Gastrocnemius medialis (tissue), 4 donors: Measurements from ENCODE around the gene PCDH9. TPM values are rescaled to one million over a fixed set of nuclear protein-coding genes. Genes with fewer than 3 reads are reported as not detected.

ENCODE experiments used
- ATAC-seq, 2 donors: fragments of 150-250 bp; one replicate each; pipeline ENCODE4 v1.9.1; 2016
- DNase-seq, 2 donors: peaks; one replicate each; pipeline ENCODE4 v3.0.0-alpha.2; 2019
- H3K27ac ChIP-seq, 4 donors: fragments of 200-600 bp; sonication (generic); 1 replicate in 1 of 4; 2 replicates in 3 of 4; pipeline ENCODE4 v1.5.1; 2016 to 2018; ENCODE audit warnings: mild to moderate bottlenecking in 2 of 4, moderate library complexity in 1 of 4
- H3K27me3 ChIP-seq, 3 donors: fragments of 200-600 bp; sonication (generic) in 2 of 3; 1 replicate in 1 of 3; 2 replicates in 2 of 3; pipeline versions ENCODE4 v1.5.1 to v1.6.0; 2016 to 2019; ENCODE audit warnings: mild to moderate bottlenecking in 1 of 3, moderate library complexity in 1 of 3
- H3K36me3 ChIP-seq, 2 donors: fragments of 200-600 bp; sonication (generic) in 1 of 2; one replicate each; pipeline ENCODE4 v1.5.1; 2017 to 2018
- H3K4me1 ChIP-seq, 2 donors: fragments of 200-600 bp; sonication (generic) in 1 of 2; one replicate each; pipeline ENCODE4 v1.5.1; 2016 to 2017; ENCODE audit warnings: mild to moderate bottlenecking in 2 of 2
- H3K4me3 ChIP-seq, 4 donors: fragments of 200-600 bp; sonication (generic) in 3 of 4; 1 replicate in 1 of 4; 2 replicates in 3 of 4; pipeline ENCODE4 v1.5.1; 2016 to 2019; ENCODE audit warnings: mild to moderate bottlenecking in 2 of 4
- H3K9me3 ChIP-seq, 3 donors: fragments of 200-600 bp; sonication (generic) in 2 of 3; 1 replicate in 1 of 3; 2 replicates in 2 of 3; pipeline ENCODE4 v1.5.1; 2016 to 2019
- POLR2A ChIP-seq, 2 donors: fragments of 450-650 bp; IDR thresholded peaks; one replicate each; pipeline ENCODE4 v1.6.1; 2017; ENCODE audit warnings: antibody characterized with exemption in 2 of 2, mild to moderate bottlenecking in 2 of 2, moderate library complexity in 2 of 2
- in situ Hi-C, 4 donors: fragments of 200-750 bp; cut with MboI; loops; one replicate each; pipeline versions ENCODE4 v1.15.0 to v1.8.0; 2017; ENCODE audit warnings: low sequenced_read_pairs in 4 of 4
- intact Hi-C: fragments of 100-400 bp; cut with DNase I; formaldehyde crosslinking; loops from one replicate; pipeline ENCODE4 v1.15.1; 2023; ENCODE audit warnings: low total_unique reads
- total RNA-seq, 4 donors: library from RNA; depleted of rRNA; stranded (reverse); fragments of >200 nt; gene quantifications; one replicate each; pipeline versions ENCODE4 v1.1.0 to v1.2.3, GENCODE V29; 2016
- TF ChIP-seq, protein P1 (sequence below), 5 experiments: fragments of 450-650 bp in 3 of 5; fragments of 200-600 bp in 2 of 5; sonication (generic) in 2 of 5; IDR thresholded peaks in 4 of 5; conservative IDR thresholded peaks in 1 of 5; 1 replicate in 4 of 5; 2 replicates in 1 of 5; pipeline ENCODE4 v1.5.1; 2016 to 2019; ENCODE audit warnings: antibody characterized with exemption in 5 of 5, mild to moderate bottlenecking in 3 of 5, moderate library complexity in 3 of 5

The PCDH9 gene
- total RNA-seq, 4 donors from 2014 or later: 1.4 to 2.1 (median 1.9) TPM

DNA sequence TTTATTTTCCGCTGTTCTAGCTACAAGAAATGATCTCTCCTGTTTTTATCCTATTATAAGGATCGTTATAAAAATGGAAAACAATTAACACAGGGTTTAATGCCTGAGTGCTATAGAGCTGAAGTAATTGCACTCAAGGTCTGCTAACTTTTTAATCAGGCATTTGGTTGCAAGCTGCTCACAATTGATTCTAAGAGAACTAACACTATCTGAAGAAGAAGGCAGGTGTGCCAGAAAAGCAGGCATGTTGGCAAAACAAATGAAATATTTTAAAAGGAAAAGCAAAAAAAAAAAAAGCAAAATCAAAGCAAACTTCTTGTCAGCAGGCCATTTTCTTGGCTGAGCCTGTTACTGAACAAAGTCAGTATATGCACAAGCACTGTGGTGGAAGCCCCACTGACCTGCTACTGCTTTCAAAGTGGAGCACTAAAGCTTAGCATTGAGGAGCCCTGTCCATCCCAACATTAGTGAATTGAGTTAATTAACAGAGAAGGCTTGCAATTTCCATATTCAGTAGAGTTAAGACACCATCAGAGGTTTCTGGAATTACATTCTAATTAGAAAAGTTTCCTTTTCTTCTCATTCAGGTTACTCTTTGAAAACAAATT lies 574.2 kb downstream of the PCDH9 start:
- Histone ChIP-seq H3K27me3 (no peaks in the 10 kb centered on the region), H3K4me1 (peaks cover 6 to 27% of the 10 kb centered on the region in 2 donors), H3K9me3 (no peaks in the 10 kb centered on the region), H3K36me3 (no peaks in the 10 kb centered on the region), H3K27ac (no peak overlapping the region), H3K4me3 (no peak overlapping the region)
- intact Hi-C loops: no loop called here
- in situ Hi-C loops: no loop called here
- no peak for TF ChIP-seq POLR2A (IDR thresholded peaks at IDR 0.05)
- TF ChIP-seq, protein P1, sequence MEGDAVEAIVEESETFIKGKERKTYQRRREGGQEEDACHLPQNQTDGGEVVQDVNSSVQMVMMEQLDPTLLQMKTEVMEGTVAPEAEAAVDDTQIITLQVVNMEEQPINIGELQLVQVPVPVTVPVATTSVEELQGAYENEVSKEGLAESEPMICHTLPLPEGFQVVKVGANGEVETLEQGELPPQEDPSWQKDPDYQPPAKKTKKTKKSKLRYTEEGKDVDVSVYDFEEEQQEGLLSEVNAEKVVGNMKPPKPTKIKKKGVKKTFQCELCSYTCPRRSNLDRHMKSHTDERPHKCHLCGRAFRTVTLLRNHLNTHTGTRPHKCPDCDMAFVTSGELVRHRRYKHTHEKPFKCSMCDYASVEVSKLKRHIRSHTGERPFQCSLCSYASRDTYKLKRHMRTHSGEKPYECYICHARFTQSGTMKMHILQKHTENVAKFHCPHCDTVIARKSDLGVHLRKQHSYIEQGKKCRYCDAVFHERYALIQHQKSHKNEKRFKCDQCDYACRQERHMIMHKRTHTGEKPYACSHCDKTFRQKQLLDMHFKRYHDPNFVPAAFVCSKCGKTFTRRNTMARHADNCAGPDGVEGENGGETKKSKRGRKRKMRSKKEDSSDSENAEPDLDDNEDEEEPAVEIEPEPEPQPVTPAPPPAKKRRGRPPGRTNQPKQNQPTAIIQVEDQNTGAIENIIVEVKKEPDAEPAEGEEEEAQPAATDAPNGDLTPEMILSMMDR (IDR thresholded peaks at IDR 0.05 in 4 of 5, conservative IDR thresholded peaks at IDR 0.05 in 1 of 5): no peak
- ATAC-seq (no peak), DNase-seq (no peak)

DNA sequence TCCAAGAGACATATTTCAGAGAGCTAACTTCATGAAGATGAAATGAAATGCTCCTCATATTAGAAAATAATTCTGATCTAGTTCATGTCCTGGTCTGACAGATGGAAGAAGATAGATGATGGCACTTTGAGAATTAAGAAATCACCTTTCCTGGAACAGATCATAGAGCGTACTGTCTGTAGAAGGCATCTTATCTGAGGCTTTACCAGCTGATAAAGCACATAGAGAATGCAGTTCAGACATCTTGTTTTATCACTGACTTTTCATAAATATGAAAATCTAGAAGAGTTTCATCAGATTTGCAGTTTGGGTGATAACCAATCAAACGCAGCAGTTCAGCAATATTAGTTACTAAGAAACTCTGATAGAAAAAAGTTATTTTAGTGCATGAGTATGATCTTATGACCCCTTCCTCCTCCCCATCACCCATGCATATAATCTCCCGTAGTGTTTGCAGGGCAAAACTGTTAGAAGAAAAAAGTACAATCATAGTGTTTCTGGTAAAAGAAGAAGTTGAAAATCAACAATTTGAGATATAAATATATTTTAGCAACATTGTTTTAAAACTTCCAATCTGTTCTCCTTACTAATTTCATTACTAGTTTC lies 585.2 kb downstream of the PCDH9 start:
- H3K27ac ChIP-seq: no peak overlapping the region
- intact Hi-C loops: no loop called here

DNA sequence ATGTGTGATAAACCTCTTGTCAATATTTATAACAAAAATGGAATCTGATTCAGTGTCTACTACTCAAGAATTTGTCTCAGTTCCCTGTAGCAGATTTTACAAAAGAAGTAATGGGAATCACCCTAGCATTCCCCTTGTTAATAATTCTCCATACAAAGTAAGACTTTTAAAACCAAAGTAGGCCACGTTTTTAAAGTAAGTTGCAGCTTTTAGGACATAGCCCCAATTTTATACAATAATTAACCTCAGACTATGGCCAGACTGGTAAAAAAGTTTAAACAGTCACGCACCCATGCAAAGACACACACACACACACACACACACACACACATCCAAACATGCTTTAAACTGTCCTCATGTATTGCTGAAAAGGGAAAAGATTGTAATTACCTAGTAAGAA lies 589.9 kb downstream of the PCDH9 start:
- in situ Hi-C loops: no loop called here
- intact Hi-C loops: no loop called here
- no peak overlapping the region for H3K4me3 ChIP-seq
- no peaks in the 10 kb centered on the region for H3K36me3 ChIP-seq
- H3K27me3 ChIP-seq: no peaks in the 10 kb centered on the region
- no peaks in the 10 kb centered on the region for H3K9me3 ChIP-seq
- H3K27ac ChIP-seq: no peak overlapping the region
- H3K4me1 ChIP-seq: no peaks in the 10 kb centered on the region
- DNase-seq (no peak), ATAC-seq (no peak)
- TF ChIP-seq, protein P1 (IDR thresholded peaks at IDR 0.05 in 4 of 5, conservative IDR thresholded peaks at IDR 0.05 in 1 of 5): no peak
- TF ChIP-seq POLR2A (IDR thresholded peaks at IDR 0.05): no peak

More for the DNA sequence above, 585.2 kb downstream of the PCDH9 start:
- in situ Hi-C loops: no loop called here
- no peak for ATAC-seq
- H3K27me3 ChIP-seq: no peaks in the 10 kb centered on the region
- H3K9me3 ChIP-seq: no peaks in the 10 kb centered on the region
- no peak overlapping the region for H3K4me3 ChIP-seq
- TF ChIP-seq, protein P1 (IDR thresholded peaks at IDR 0.05 in 4 of 5, conservative IDR thresholded peaks at IDR 0.05 in 1 of 5): no peak
- no peak for TF ChIP-seq POLR2A (IDR thresholded peaks at IDR 0.05)
- no peaks in the 10 kb centered on the region for H3K36me3 ChIP-seq
- no peaks in the 10 kb centered on the region for H3K4me1 ChIP-seq
- DNase-seq: no peak

DNA sequence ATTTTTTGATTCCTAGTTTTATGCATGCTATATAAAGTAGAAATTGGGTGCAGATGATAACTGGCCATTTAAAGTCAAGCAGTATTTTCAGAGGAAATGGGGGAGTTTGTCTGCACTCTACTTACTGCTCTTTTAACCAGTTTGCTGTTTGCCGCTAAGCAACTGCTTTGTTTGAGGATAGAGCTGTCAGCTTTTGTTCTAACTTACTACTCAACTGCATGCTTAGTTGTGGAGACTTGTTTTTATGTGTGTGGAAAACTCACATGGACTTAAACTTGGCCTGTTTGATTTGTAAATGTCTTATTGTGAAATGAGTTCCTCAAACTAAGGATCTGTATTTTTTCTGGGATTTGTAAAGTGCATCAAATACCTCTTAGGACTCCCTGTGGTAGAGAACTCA lies 591.1 kb downstream of the PCDH9 start:
- intact Hi-C loops: no loop called here

More for the DNA sequence above, 591.1 kb downstream of the PCDH9 start:
- Histone ChIP-seq H3K27me3 (no peaks in the 10 kb centered on the region), H3K9me3 (no peaks in the 10 kb centered on the region), H3K4me3 (no peak overlapping the region), H3K4me1 (peaks cover 0 to 4% of the 10 kb centered on the region in 2 donors), H3K36me3 (no peaks in the 10 kb centered on the region), H3K27ac (no peak overlapping the region)
- TF ChIP-seq, protein P1 (IDR thresholded peaks at IDR 0.05 in 4 of 5, conservative IDR thresholded peaks at IDR 0.05 in 1 of 5): no peak
- in situ Hi-C loops: no loop called here
- DNase-seq: no peak
- no peak for ATAC-seq
